HT1080 (cell line): ENCODE measurements around the gene TAGLN3. TPM values are rescaled to one million over a fixed set of nuclear protein-coding genes. Genes with fewer than 3 reads are reported as not detected.

Source experiments
- DNase-seq: peaks from one replicate; pipeline ENCODE4 v3.0.0-alpha.2; 2015; ENCODE audit warnings: low read depth
- total RNA-seq: library from RNA; depleted of rRNA; stranded (reverse); fragments of >200 nt; shearing (Covaris generic); gene quantifications from 2 replicates; pipeline ENCODE4 v1.2.3, GENCODE V29; 2014

TAGLN3 gene
- total RNA-seq, 1 experiment from 2014 or later: 16.4 TPM

DNA sequence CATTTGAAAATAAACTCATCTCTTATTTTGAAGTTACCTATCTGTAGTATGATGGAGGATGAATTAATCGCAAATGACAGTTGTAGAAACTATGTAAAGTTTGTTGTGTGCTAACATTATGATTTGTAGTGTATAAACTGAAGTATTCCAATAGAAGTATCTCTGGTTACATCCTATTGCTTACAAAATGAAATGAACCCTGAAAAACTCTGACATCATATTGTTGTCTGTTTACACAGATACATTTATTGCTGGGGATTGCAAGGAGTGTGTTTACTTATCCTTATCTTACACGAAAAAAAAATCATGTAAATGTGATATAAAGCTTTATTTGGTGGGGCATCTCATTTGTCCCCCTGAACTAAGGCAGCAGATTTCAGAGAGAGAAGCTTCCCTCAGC lies 22.5 kb upstream of the TAGLN3 start:
- DNase-seq: no peak

DNA sequence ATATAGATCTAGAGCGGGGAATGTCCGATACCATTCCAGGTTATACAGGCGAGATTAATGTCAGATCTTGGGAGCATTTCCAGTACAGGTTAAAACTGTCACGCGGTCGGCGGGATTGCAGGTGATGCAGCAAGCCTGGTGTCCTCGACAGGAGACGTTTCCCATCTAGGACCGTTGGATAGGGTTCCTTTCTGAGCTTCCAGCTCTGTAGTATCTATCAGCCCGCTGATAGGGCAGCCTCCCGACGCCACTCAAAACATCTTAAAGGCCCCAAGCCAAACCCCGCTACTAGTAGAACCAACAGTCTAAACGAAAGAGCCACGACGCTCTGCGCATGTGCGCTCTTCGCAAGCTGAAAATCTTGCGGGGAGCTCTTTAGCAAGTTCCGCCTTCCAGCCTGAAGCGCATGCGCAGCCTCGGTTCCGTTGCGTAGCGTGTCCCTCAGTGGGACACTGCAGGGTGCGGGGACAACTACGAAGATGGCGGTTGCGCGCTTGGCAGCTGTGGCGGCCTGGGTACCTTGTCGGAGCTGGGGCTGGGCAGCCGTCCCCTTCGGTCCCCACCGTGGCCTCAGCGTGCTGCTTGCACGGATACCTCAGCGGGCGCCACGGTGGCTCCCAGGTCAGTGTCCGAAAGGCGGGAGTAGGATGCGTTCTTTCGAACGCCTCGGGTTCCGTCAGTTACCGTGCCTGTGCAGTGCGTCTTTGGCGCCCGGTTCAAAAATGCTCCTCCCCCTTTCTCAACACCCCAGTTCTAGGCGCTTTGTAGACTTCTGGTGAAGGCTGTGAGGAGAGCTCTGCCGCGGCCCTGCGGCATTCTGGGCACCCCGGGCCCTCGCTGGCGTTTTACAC lies 19.9 kb upstream of the TAGLN3 start, which contains the start of gene ABHD10:
Gene ABHD10 (plus strand): TSS at position 444 of the 851 bp plus-strand sequence. CDS start 36 bp downstream, at position 480.
- peak; percentile 91 for DNase-seq

DNA sequence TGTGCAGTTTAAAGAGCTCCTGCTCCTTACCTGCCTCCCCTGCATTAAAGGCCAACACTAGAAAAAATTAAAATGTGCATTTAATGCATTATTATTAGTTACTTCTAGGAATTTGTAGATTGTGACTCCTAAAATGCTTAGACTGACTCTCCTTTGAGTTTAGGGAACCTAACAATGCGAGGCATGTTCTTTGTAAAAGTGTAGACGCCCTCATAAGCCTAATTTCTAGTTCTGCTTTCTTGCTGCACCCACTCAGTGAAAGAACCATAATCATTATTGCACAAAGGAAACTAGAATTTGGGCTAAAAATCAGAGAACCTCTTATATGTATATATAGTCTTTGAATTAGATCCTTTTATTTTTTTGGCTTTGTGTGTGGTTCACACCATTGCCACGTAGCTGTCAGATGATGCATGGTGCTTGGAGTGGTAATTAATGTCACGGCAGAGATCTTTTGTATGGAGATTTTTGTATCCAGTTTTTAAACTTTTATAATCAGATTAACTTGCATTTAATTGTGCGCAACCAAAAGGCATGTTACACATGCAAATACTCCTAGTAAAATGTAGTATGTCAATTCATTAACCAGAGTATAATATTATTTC lies 19.2 kb upstream of the TAGLN3 start:
- DNase-seq: peak; percentile 35

DNA sequence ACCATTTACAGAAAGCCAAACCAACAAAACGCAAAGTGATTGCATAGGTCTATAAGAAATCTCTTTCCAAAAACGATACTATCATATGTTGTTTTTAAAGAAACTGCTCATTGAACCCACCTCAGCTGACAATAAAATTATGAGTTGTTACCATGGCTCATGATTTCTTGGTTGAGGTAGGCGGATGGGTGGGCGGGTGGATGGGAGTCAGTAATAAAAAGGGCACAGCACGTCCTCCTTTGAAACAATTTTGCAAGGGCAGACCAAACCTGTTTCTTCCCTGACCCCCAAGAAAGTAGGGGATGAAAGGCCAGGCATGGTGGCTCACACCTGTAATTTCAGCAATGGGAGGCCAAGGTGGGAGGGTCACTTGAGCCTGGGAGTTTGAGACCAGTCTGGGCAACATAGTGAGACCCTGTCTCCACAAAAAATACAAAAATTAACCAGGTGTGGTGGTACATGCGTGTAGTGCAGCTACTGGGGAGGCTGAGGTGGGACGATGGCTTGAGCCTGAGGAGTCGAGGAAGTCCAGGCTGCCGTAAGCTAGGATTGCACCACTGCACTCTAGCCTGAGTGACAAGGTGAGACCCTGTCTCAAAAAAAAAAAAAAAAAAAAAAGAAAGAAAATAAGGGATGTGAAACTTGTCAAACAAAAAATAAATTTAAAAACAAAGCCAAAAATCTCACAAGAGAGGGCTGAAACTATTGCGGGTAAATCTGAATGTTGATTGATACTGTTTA lies 17.8 kb upstream of the TAGLN3 start:
- no peak for DNase-seq

DNA sequence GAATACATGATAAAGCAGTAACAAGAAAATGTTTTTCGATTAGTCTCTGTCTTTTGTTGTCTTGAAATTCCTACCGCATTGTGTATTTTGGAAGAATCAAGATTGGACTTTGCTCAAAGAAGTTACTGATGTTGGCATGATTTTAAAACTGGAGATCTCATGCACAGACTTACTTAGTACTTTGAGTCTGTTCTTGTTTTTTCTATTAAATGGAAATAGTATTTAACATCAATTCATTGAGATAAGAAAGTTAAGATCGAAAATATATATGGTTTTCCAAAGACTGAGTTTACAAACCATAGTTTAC lies 17.3 kb upstream of the TAGLN3 start:
- DNase-seq: no peak

DNA sequence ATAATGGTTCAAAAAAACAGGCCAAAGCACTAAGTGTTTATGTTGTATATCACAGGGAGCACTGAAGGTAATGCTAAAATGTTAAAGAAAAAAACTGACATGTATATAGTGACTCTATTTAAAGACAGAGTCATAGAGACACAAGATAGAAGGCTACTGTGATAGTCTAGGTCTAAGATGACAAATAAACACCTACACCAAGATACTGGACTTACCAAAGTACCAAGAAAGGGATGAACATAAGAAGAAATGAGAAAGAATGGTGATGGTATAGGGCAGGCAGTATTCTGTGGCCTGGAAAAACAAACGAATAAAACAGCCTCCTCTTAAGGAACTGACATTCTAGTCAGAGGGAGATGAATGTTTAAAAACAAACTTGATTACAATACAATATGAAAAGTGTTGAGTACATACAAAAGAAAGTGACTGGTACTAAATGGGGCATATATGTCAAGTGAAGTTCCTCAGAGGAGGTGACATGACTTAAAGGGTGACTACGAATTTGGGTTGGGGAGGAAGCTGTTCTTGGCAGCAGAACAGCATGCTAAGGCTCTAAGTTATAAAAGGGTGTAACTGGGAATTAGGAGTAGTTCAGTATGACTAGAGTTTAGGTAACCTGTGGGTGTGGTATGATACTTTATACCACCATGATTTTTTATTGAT lies 14.0 kb upstream of the TAGLN3 start:
- DNase-seq: no peak

DNA sequence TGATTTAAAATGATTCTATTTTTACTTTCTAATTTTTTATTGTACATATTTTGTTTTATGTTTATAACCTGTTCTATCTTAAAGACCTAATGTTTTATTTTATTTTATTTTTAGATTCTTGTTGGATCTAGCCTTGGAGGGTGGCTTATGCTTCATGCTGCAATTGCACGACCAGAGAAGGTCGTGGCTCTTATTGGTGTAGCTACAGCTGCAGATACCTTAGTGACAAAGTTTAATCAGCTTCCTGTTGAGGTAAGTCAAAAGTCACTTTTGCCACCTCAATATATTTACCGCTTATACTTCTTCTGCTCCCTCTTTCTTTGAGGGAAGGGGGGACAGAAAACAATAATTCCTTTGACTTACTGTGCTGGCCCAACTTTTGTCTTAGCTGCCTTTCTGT lies 11.9 kb upstream of the TAGLN3 start:
- DNase-seq: no peak

DNA sequence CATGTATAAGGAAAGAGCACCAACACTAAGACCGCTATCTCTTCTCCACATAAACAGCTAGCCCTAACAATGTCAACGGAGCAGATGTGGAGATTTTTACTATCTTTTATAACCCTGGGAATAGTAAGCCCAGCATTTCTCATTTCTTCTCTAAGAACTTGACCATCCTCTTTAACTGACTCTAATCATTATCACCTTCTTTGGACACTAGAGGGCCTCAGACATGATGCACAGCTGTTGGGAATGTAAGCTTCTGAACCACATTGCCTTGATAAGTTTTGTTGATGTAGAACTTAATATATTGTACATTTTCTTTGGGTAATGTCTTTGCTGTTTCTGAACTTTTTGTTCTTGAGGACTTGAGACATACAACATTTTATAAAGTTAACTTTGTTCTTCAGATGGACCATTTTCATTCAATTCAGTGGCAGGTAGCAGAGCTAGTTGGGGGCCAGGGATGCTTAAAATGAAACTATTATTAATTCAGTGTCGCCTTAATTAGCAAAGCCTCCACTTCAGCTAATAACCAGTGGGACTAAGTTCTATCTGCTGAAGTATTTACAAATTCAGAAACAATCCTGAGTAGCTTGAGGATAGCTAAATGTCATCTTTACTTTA lies 9.6 kb upstream of the TAGLN3 start:
- DNase-seq: peak; percentile 71

DNA sequence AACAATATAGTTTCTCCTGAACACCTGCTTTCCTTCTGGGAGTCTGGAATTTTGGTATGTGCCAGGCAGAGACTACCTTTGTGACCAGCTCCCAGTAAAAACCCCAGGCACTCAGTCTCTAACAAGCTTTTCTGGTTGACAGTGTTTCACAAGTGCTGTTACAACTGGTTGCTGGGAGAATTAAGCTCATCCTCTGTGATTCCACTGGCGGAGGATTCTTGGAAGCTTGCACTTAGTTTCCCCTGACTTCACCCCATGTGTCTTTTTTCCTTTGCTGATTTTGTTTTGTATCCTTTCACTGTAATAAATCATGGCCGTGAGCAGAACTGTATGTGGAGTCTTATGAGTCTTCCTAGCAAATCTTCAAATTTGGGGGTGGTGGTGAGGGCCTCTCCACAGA lies 5.7 kb upstream of the TAGLN3 start:
- no peak for DNase-seq

DNA sequence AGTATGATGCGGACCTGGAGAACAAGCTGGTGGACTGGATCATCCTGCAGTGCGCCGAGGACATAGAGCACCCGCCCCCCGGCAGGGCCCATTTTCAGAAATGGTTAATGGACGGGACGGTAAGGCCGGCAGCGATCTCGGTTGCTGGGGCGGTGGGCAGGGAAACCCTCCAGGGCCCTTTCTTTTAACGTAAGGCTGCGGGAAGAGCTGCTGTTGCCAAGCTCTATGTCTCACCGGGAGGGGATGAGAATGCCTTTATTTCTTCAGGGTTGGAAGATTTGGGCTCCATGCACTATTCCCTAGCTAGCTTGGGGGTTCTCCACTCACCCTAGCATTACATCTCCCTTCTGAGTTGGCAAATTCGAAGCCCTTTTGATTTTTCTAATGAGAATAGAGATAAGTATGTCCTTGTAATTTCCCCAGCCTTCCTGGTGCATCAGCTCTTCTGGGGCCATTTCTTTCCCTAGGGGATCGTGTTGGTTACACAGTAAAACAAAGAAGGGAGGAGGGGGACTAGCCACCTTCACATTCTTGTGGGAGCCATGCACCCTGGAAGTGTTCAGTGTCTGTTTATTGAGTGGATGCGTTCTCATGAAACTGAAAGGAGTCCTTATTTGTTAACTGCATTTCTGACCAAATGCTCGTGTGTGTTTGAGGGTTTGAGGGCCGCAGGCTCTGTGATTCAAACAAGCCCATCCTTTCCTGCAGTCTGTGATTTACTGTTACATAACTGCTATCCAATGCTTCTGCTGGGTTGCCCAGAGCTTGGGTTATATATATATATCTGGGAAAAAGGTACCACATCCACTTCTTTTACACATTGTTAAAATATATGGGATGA lies 982 bp downstream of the TAGLN3 start:
- DNase-seq: no peak

DNA sequence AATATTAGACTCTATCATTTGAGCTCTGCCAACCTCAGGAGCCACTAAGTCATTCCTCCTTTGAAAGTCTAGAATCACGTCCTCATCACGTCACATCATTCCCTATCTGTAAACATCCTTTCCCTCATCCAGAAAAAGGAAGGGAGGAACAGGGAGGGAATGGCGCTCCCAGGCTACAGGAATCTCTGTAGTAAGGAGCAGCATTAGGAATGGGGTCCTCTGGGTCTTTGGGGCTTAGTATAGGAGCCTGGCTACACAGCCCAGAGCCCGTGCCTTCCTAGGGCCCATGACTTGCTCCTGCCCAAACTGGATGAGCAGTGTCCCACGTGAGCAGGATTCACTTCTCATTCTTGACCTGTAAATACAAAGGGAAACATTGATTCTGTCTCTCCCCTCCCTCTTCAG lies 1.6 kb downstream of the TAGLN3 start:
- no peak for DNase-seq

DNA sequence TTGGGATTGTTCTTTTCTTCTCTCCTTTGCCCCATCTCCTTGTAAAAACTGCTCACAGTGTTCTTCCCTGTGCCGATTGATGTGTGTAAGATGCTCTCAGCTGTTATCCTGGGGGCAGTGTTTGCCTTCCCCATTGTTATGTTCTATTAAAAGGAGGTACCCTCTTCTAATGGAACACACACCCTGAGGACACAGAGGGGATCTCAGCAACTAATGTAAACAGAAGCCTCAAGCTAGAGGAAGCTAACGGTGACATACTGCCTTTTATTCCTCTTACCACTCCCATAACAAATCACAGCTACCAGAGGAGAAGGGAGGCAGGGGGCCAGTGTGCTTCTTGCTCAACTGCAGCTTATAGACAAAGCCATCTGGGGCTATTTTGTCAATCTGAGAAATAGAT lies 2.2 kb downstream of the TAGLN3 start:
- no peak for DNase-seq

DNA sequence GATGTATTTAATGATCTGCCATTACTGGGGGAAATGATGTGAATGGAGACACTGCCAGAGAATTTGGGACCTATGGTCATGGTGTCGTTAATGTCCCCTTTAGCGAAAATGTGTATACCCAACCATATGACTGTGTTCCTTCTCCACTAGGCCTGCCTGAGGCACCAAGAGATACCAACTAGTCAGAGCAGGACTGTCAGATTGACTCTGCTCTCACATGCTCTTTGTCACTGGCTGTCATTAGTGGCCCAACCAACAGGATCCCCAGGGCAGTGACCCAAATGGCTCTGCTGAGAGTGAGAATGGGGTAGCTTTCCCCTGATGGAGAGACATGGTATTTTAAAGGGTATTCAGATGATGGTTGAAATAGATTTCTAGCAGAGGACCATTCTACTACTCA lies 2.8 kb downstream of the TAGLN3 start:
- DNase-seq: no peak

DNA sequence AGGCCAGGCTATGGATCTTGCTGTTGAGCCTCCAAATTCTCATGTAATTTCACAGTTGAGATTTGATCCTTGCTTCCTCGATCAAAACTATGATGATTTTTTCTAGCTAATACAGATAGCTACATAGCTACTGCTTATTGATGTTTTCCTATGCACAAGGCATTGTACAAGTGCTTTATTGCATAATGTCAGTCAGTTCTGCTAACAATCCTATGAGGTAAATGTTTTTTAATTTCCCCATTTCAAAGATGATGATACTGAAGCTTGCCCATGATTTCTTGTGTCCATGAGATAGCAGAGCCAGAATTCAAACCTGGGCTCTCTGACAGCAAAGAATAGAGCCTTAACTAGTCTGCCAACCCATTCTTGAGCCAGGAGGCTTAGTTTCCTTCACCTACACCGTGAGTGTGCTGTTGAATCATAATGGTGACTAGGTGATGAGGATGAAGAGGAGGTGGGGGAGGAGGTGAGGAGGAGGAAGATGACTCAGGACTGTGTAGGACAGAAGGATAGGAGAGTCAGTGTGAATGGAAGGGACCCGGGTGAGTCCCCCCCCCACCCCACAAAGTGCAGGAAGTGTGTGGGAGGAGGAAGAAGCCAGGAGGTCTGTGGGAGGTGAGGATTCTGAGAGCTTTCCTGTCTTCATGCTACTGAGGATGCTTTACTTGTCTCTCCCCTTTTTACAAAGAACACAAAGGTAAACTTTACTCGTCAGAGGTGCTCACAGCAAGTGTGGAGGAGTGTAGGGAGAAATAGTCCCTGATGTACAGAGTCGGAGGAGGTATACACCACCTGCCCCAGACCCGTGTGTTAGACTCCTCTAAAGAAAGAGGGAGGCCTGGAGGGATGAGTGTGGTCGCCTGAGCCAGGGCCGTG lies 3.6 kb downstream of the TAGLN3 start:
- peak; percentile 99 for DNase-seq

DNA sequence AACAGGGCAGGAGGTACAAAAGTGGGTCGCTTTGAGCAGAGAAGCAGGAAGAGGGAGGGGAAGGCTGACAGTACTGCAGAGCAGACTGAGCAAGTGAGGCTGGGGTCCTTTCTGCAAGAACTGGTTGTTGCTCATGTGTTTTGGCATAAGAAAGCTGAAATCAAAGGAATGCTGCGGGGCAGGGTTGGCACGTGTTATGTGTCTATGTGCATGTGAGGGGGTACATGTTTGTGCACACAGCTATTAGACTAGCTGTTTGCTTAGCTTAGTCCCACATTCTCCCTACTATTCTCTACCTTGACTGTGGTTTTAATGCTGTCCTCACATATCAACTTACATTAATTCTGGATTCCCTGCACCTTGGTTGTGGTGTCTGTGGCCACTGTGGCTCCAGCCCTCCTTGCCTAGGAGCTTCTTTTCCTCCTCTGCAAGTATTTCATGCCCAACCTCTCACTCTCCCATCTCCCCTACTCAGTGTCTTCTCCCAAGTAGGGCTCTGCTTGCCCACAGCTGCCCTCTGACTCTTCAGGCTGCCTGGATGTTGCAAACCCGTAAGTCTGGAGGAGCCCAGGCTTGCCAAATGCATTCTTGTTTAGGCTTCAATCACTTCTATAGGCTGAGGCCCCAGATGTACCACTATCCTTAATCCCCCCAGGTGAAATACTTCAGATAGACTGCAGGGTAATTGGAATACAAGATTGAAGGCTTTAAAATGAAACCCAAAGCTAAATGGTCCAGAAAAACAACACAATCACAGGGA lies 4.8 kb downstream of the TAGLN3 start:
- DNase-seq: no peak

DNA sequence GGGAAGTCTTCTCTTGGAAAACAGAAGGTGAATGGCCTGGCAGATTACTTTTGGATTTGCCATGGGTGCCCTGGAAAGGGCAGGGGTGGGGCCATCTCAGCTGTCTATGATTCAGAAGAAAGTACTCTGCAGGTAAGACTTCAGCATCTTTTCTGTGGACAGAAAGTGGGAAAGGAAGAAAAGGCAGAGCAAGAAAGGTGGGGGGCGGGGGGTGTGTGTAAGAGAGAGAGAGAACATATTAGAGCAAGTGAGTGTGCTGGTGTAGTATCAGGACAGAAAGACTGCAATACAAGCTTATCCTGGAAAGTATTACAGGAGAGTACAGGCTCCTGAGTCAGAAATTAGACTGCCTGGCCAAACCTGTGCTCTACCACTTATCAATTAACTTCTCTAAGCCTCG lies 5.5 kb downstream of the TAGLN3 start:
- DNase-seq: no peak

DNA sequence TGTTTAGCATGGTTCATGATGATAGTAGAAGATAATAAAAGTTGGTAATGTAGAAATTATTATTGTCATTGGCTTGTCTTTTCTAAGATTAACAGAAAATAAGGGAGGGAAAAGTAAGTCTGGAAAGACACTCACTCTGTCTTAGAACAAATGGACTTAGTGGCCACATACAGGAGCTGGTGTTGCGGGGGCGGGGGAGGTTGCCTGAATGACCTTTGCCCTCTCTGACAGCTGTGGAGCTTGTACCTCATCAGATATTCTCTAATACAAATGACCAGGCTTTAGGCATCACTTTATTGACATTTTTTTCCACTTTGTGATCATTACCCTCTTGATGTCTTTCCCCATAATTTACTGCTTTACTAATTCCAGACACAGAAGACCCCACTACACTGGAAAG lies 5.9 kb downstream of the TAGLN3 start:
- no peak for DNase-seq

DNA sequence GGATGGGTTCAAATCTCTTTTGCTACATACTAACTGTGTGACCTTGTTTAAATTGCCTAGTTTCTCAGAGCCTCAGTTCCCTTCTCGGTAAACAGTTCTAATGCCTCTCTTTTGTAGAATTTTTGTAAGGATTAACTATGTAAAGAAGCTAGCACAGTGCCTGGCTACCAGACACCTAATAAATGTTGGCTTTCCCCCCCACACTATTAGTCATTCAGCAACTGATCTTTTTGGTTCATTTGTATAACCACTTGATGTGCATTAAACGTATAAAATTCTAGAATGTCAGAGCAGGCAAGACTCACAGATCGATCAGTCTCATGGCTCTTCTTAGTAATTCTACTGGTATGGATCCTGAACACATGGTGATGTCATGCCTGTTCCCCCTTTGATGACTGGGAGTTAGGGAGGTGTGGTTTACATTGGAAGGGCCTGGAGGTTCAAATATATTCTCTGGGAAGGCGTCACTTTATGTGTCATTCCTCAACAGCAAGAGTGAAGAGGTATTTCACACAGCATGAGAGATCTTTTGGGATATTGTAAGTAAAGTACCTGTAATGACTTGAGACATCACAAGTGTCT lies 6.5 kb downstream of the TAGLN3 start:
- DNase-seq: peak; percentile 52
